PC-3 (cell line): ENCODE measurements around the gene FARS2. TPM values are rescaled to one million over a fixed set of nuclear protein-coding genes. Genes with fewer than 3 reads are reported as not detected.

Source experiments
- ATAC-seq: fragments of 200-7000 bp; cut with Tn5 transposase; 2 replicates; pipeline ENCODE4 v1.9.1; 2020; ENCODE audit warnings: mild to moderate bottlenecking, moderate library complexity
- BruUV-seq: library from RNA; stranded (reverse); fragments of 400-500 nt; replicated peaks from 2 replicates; lab custom pipeline; 2021; lab: Mats Ljungman, UMichigan
- CTCF ChIA-PET: fragments of 300-600 bp; sonication (Branson Sonifier 250); formaldehyde crosslinking; loops from one replicate; lab custom pipeline; 2022; ENCODE audit warnings: antibody characterized with exemption; lab: Charles Lee
- POLR2A ChIA-PET: fragments of 300-600 bp; sonication (Branson Sonifier 250); formaldehyde crosslinking; loops from one replicate; lab custom pipeline; 2022; ENCODE audit warnings: antibody characterized with exemption; ENCODE audit not compliant: unreplicated experiment; lab: Charles Lee
- DNase-seq: peaks from one replicate; pipeline ENCODE4 v3.0.0-alpha.2; 2015
- H2AFZ ChIP-seq: fragments of 300-600 bp; sonication (generic); 2 replicates; pipeline ENCODE4 v1.6.0; 2016; ENCODE audit warnings: antibody characterized with exemption, low read length
- H3F3A ChIP-seq: fragments of 300-600 bp; sonication (generic); one replicate; pipeline ENCODE4 v1.6.0; 2017; ENCODE audit warnings: antibody characterized with exemption, low read length, control low read depth, mild to moderate bottlenecking; ENCODE audit not compliant: unreplicated experiment
- H3K27ac ChIP-seq: fragments of 300-600 bp; sonication (generic); 2 replicates; pipeline ENCODE4 v1.5.1; 2016; ENCODE audit warnings: mild to moderate bottlenecking, low read length
- H3K27me3 ChIP-seq: fragments of 300-600 bp; sonication (generic); 2 replicates; pipeline ENCODE4 v1.6.1; 2016; ENCODE audit warnings: low read length, mixed read lengths
- H3K36me3 ChIP-seq: fragments of 300-600 bp; sonication (generic); 2 replicates; pipeline ENCODE4 v1.6.1; 2016; ENCODE audit warnings: low read depth, mixed run types, low read length, mixed read lengths
- H3K4me1 ChIP-seq: fragments of 300-600 bp; sonication (generic); 2 replicates; pipeline ENCODE4 v1.5.1; 2016; ENCODE audit warnings: low read length; ENCODE audit not compliant: insufficient read depth
- H3K4me2 ChIP-seq: fragments of 300-600 bp; sonication (generic); 2 replicates; pipeline ENCODE4 v1.6.0; 2016; ENCODE audit warnings: low read length
- H3K4me3 ChIP-seq: fragments of 300-600 bp; sonication (generic); 2 replicates; pipeline ENCODE4 v1.5.1; 2016; ENCODE audit warnings: mild to moderate bottlenecking, low read length, mixed read lengths
- H3K79me2 ChIP-seq: fragments of 300-600 bp; sonication (generic); 2 replicates; pipeline ENCODE4 v1.6.1; 2017; ENCODE audit warnings: low read length, mixed read lengths
- H3K9ac ChIP-seq: fragments of 300-600 bp; sonication (generic); 2 replicates; pipeline ENCODE4 v1.6.0; 2016; ENCODE audit warnings: mild to moderate bottlenecking, low read length
- H3K9me2 ChIP-seq: fragments of 300-600 bp; sonication (generic); replicated peaks from 2 replicates; pipeline ENCODE4 v1.6.1; 2016; ENCODE audit warnings: mixed run types, low read length, mixed read lengths
- H3K9me3 ChIP-seq: fragments of 300-600 bp; sonication (generic); 2 replicates; pipeline ENCODE4 v1.6.1; 2016; ENCODE audit warnings: low read length, mixed read lengths
- H4K20me1 ChIP-seq: fragments of 300-600 bp; sonication (generic); 2 replicates; pipeline ENCODE4 v1.6.1; 2016; ENCODE audit warnings: low read length, mixed read lengths
- EZH2 ChIP-seq: fragments of 300-600 bp; sonication (generic); IDR thresholded peaks from one replicate; pipeline ENCODE4 v1.6.1; 2017; ENCODE audit warnings: antibody characterized with exemption, mild to moderate bottlenecking, low read length; ENCODE audit not compliant: unreplicated experiment
- EZH2phosphoT487 ChIP-seq: fragments of 300-600 bp; sonication (generic); IDR thresholded peaks from 2 replicates; pipeline ENCODE4 v1.6.1; 2018; ENCODE audit warnings: mild to moderate bottlenecking, antibody characterized with exemption, low read length, borderline replicate concordance
- intact Hi-C: fragments of 100-400 bp; cut with micrococcal nuclease; formaldehyde crosslinking; loops from 2 replicates; pipeline ENCODE4 v1.9.0; 2023
- total RNA-seq: library from RNA; depleted of rRNA; stranded (reverse); fragments of >200 nt; gene quantifications from 2 replicates; pipeline ENCODE4 v1.2.3, GENCODE V29; 2014
- TF ChIP-seq, protein P1 (sequence below): fragments of 300-600 bp; sonication (generic); conservative IDR thresholded peaks from 2 replicates; pipeline ENCODE4 v1.5.1; 2017; ENCODE audit warnings: antibody characterized with exemption, low read depth, mild to moderate bottlenecking, low read length

The FARS2 gene
- total RNA-seq, 1 experiment from 2014 or later, result 23.0 TPM

GRCh38 chr6:5442916-5443315, 181.6 kb downstream of the FARS2 start:
- intact Hi-C loops, result no loop called here
- no peaks in the 10 kb centered on the region for H3K27me3 ChIP-seq

DNA sequence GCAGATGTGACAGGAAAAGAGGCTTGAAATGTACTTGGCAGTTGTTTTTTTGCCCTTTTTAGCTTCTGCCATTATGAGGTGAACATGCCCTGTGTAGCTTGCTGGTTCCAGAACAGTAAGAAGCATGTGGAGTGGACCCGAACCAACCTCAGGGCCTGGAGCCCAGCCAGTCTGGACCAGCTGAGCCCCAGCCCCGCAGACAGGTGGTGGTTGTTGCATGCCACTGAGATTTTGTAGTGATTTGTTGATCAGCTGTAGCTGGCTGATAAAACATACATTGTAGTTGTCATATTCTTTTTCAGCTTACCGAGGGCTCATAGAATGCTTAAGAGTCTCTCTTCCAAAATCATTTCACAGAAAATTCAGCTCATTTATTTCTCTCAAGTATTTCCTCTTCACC, 182.2 kb downstream of the FARS2 start:
- no peaks in the 10 kb centered on the region for H4K20me1 ChIP-seq
- H2AFZ ChIP-seq, result no peak overlapping the region
- no TSS peak for BruUV-seq
- ATAC-seq (no peak), DNase-seq (no peak)
- peaks cover 20% of the 10 kb centered on the region for H3K4me1 ChIP-seq
- intact Hi-C loops, result no loop called here
- H3K9ac ChIP-seq, result no peak overlapping the region
- H3K27ac ChIP-seq, result no peak overlapping the region
- no peaks in the 10 kb centered on the region for H3K36me3 ChIP-seq
- no peaks in the 10 kb centered on the region for H3K9me2 ChIP-seq
- no peak overlapping the region for H3K4me3 ChIP-seq
- H3K79me2 ChIP-seq, result no peaks in the 10 kb centered on the region; the same call in 1 of the 2 replicates
- POLR2A ChIA-PET, result no interaction called here
- H3F3A ChIP-seq, result no peaks in the 10 kb centered on the region
- no peaks in the 10 kb centered on the region for H3K9me3 ChIP-seq
- no peak for TF ChIP-seq EZH2
- TF ChIP-seq EZH2phosphoT487, result no peak
- TF ChIP-seq, protein P1, sequence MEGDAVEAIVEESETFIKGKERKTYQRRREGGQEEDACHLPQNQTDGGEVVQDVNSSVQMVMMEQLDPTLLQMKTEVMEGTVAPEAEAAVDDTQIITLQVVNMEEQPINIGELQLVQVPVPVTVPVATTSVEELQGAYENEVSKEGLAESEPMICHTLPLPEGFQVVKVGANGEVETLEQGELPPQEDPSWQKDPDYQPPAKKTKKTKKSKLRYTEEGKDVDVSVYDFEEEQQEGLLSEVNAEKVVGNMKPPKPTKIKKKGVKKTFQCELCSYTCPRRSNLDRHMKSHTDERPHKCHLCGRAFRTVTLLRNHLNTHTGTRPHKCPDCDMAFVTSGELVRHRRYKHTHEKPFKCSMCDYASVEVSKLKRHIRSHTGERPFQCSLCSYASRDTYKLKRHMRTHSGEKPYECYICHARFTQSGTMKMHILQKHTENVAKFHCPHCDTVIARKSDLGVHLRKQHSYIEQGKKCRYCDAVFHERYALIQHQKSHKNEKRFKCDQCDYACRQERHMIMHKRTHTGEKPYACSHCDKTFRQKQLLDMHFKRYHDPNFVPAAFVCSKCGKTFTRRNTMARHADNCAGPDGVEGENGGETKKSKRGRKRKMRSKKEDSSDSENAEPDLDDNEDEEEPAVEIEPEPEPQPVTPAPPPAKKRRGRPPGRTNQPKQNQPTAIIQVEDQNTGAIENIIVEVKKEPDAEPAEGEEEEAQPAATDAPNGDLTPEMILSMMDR, result no peak
- CTCF ChIA-PET, result no interaction called here
- H3K27me3 ChIP-seq, result no peaks in the 10 kb centered on the region
- H3K4me2 ChIP-seq, result no peak overlapping the region

More at GRCh38 chr6:5442916-5443315, 181.6 kb downstream of the FARS2 start:
- no peak overlapping the region for H2AFZ ChIP-seq
- no peak overlapping the region for H3K4me3 ChIP-seq
- POLR2A ChIA-PET, result no interaction called here
- no peaks in the 10 kb centered on the region; the same call in 1 of the 2 replicates for H3K79me2 ChIP-seq
- H3K4me1 ChIP-seq, result peaks cover 20% of the 10 kb centered on the region
- H3K4me2 ChIP-seq, result no peak overlapping the region
- no peaks in the 10 kb centered on the region for H3K36me3 ChIP-seq
- H3F3A ChIP-seq, result no peaks in the 10 kb centered on the region
- no peaks in the 10 kb centered on the region for H4K20me1 ChIP-seq
- ATAC-seq (no peak), DNase-seq (no peak)
- TF ChIP-seq EZH2 (no peak), EZH2phosphoT487 (no peak)
- TF ChIP-seq, protein P1, result no peak
- no peak overlapping the region for H3K27ac ChIP-seq
- no TSS peak for BruUV-seq
- H3K9me3 ChIP-seq, result no peaks in the 10 kb centered on the region
- H3K9me2 ChIP-seq, result no peaks in the 10 kb centered on the region
- H3K9ac ChIP-seq, result no peak overlapping the region
- CTCF ChIA-PET, result no interaction called here

DNA sequence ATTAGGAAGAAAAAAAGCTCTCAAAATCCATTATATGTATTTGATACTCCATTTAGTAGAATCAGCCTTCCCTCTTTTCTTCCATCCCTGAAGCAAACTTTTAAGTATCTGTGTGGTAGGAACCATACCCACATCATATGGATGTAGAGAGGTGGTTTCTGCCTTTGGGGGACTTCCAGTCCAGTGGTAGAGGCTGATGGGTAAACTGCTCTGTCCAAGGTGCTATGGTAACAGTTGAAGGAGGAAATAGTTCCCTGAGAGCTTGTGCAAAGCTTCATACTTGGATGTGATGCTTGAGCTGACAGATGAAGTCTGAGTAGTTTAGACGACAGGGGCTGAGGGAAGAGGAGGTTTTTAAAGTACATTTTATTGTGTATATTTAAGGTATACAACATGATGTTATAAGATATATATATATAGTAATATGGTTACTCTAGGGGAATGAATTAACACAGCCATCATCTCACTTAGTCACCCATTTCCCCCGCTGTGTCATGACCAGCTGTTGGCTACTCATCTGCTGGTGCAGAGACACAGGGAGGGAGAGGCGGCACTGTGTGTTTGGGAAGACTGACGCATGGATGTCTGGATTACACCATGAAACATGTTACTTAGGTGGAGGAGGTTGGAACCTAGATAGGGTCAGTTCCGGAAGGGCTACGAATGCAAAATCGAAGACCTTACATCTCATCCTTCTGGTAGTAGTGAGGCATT, 185.2 kb downstream of the FARS2 start:
- Histone ChIP-seq H3K27ac (peak overlapping the region; percentile 21; the same call in 1 of the 2 replicates), H3K79me2 (no peaks in the 10 kb centered on the region; the same call in 1 of the 2 replicates), H3K9me2 (no peaks in the 10 kb centered on the region), H3K9me3 (no peaks in the 10 kb centered on the region), H3K4me1 (peaks cover 4% of the 10 kb centered on the region), H4K20me1 (no peaks in the 10 kb centered on the region), H2AFZ (no peak overlapping the region), H3K36me3 (no peaks in the 10 kb centered on the region), H3K4me2 (no peak overlapping the region), H3F3A (no peaks in the 10 kb centered on the region), H3K4me3 (no peak overlapping the region), H3K27me3 (no peaks in the 10 kb centered on the region), H3K9ac (no peak overlapping the region)
- peak; percentile 65 for DNase-seq
- BruUV-seq, result no TSS peak
- peak; percentile 81 for ATAC-seq
- intact Hi-C loops, result no loop called here
- TF ChIP-seq, protein P1, result no peak
- TF ChIP-seq EZH2phosphoT487, result no peak
- TF ChIP-seq EZH2, result no peak
- ChIA-PET POLR2A (interaction anchor here (0.6 kb wide), 1 partner anchor 52 kb away, joined by 9 read pairs; no protein-coding TSS in a partner anchor), CTCF (interaction anchor here (0.6 kb wide), 1 partner anchor 24 kb away, joined by 3 read pairs; no protein-coding TSS in a partner anchor)
